HepG2 (cell line): Measurements from ENCODE around the gene TRAP1. TPM values are rescaled to one million over a fixed set of nuclear protein-coding genes. Genes with fewer than 3 reads are reported as not detected.

Experiments used
- CENPT ChIP-seq: sonication (generic); formaldehyde crosslinking; IDR thresholded peaks from 2 replicates; pipeline ENCODE4 v1.8.0; 2022; ENCODE audit warnings: low read depth, mild to moderate bottlenecking, moderate library complexity, missing genetic modification reagents
- ESRRA ChIP-seq: sonication (generic); formaldehyde crosslinking; IDR thresholded peaks from 2 replicates; pipeline ENCODE4 v1.5.1; 2020; ENCODE audit warnings: mild to moderate bottlenecking, low read depth, missing genetic modification reagents
- GFI1 ChIP-seq: sonication (generic); formaldehyde crosslinking; IDR thresholded peaks from 2 replicates; pipeline ENCODE4 v1.5.0; 2020; ENCODE audit warnings: missing genetic modification reagents, mild to moderate bottlenecking, borderline replicate concordance
- KLF9 ChIP-seq: IDR thresholded peaks from 2 replicates; pipeline ENCODE4 v1.6.1; 2016; ENCODE audit warnings: low read depth
- MBNL3 ChIP-seq: fragments of 250-450 bp; sonication (Bioruptor Pico); conservative IDR thresholded peaks from 2 replicates; pipeline ENCODE4 v1.8.0; 2022; ENCODE audit warnings: mild to moderate bottlenecking, inconsistent platforms
- MED1 ChIP-seq: sonication (generic); formaldehyde crosslinking; IDR thresholded peaks from 2 replicates; pipeline ENCODE4 v1.4.0; 2020; ENCODE audit warnings: missing genetic modification reagents
- NFE2L2 ChIP-seq: fragments of 150-350 bp; IDR thresholded peaks from 2 replicates; pipeline ENCODE4 v1.6.1; 2014; ENCODE audit warnings: low read length
- REL ChIP-seq: sonication (generic); formaldehyde crosslinking; conservative IDR thresholded peaks from 2 replicates; pipeline ENCODE4 v1.8.0; 2022; ENCODE audit warnings: mild to moderate bottlenecking, missing genetic modification reagents, moderate library complexity
- TEAD3 ChIP-seq: optimal IDR thresholded peaks from 2 replicates; pipeline ENCODE3; 2016; ENCODE audit warnings: borderline replicate concordance
- ZFP36L1 ChIP-seq: sonication (generic); formaldehyde crosslinking; IDR thresholded peaks from 2 replicates; pipeline ENCODE4 v1.8.0; 2022; ENCODE audit warnings: mild to moderate bottlenecking, missing genetic modification reagents, moderate library complexity
- ZNF569 ChIP-seq: sonication (generic); formaldehyde crosslinking; IDR thresholded peaks from 2 replicates; pipeline ENCODE4 v1.5.0; 2020; ENCODE audit warnings: mild to moderate bottlenecking, missing genetic modification reagents, moderate library complexity, borderline replicate concordance
- polyA plus RNA-seq, 8 experiments: library from polyadenylated mRNA; depleted of rRNA in 3 of 8; stranded (reverse) in 7 of 8; unstranded in 1 of 8; fragments of >200 nt; fragmentation: Illumina TruSeq in 4 of 8; extraction: Trizol in 4 of 8; gene quantifications; 2 replicates each; pipeline versions ENCODE4 v1.2.1 to v1.2.3, GENCODE V29; 2011 to 2016; ENCODE audit warnings: low read depth in 4 of 8, missing spikeins in 1 of 8, mixed read lengths in 1 of 8; ENCODE audit not compliant: insufficient read depth in 1 of 8
- total RNA-seq, 5 experiments: library from RNA; depleted of rRNA; stranded (reverse); fragments of >200 nt; fragmentation: Illumina TruSeq; extraction: Trizol; gene quantifications; 2 replicates each; pipeline ENCODE4 v1.2.3, GENCODE V29; 2016; ENCODE audit warnings: low read depth in 1 of 5
- TF ChIP-seq, protein P1 (sequence below): sonication (generic); formaldehyde crosslinking; IDR thresholded peaks from 2 replicates; pipeline ENCODE4 v1.5.1; 2020; ENCODE audit warnings: mild to moderate bottlenecking, missing genetic modification reagents, borderline replicate concordance
- TF ChIP-seq, protein P2 (sequence below): sonication (generic); formaldehyde crosslinking; IDR thresholded peaks from 2 replicates; pipeline ENCODE4 v1.5.0; 2020; ENCODE audit warnings: mild to moderate bottlenecking, missing genetic modification reagents, borderline replicate concordance
- TF ChIP-seq, protein P3 (sequence below): sonication (generic); formaldehyde crosslinking; IDR thresholded peaks from 2 replicates; pipeline ENCODE4 v1.4.0; 2020; ENCODE audit warnings: mild to moderate bottlenecking, missing genetic modification reagents, borderline replicate concordance
- TF ChIP-seq, protein P4 (sequence below): sonication (generic); formaldehyde crosslinking; IDR thresholded peaks from 2 replicates; pipeline ENCODE4 v1.8.0; 2022; ENCODE audit warnings: mild to moderate bottlenecking, missing genetic modification reagents, borderline replicate concordance

TRAP1 gene
- total and polyA plus RNA-seq, 2 of the 13 experiments (the other 11 are each of a cell fraction or from before 2014, with no cell fraction given) = 127 to 240 TPM

DNA sequence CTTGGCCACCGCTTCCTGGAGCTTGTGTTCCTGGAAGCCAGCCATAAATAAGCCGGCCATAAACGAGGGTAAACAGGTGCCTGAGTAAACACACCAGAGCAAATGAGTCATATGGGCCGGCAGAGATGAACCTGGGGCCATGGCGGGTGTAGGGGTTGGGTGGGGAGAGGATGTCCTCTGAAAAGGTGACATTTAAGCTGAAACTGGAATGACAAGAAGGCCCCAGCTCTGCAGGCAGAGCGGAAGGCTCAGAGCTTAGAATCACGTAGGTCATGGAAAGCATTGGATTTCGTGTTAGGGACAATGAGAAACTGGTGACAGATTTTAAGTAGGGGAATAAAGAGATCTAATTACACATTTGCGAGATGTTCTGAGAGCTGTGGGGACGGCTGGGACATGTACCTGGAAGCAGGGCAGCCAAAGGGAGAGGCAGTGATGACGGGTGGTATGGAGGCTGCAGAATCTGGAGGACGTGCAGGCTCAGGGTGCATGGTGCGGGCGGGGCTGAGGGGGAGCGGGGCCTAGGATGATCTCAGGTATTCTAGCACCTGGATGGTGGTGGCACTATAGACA is 70.9 kb downstream of the TRAP1 start (continued):
- TF ChIP-seq, protein P1, sequence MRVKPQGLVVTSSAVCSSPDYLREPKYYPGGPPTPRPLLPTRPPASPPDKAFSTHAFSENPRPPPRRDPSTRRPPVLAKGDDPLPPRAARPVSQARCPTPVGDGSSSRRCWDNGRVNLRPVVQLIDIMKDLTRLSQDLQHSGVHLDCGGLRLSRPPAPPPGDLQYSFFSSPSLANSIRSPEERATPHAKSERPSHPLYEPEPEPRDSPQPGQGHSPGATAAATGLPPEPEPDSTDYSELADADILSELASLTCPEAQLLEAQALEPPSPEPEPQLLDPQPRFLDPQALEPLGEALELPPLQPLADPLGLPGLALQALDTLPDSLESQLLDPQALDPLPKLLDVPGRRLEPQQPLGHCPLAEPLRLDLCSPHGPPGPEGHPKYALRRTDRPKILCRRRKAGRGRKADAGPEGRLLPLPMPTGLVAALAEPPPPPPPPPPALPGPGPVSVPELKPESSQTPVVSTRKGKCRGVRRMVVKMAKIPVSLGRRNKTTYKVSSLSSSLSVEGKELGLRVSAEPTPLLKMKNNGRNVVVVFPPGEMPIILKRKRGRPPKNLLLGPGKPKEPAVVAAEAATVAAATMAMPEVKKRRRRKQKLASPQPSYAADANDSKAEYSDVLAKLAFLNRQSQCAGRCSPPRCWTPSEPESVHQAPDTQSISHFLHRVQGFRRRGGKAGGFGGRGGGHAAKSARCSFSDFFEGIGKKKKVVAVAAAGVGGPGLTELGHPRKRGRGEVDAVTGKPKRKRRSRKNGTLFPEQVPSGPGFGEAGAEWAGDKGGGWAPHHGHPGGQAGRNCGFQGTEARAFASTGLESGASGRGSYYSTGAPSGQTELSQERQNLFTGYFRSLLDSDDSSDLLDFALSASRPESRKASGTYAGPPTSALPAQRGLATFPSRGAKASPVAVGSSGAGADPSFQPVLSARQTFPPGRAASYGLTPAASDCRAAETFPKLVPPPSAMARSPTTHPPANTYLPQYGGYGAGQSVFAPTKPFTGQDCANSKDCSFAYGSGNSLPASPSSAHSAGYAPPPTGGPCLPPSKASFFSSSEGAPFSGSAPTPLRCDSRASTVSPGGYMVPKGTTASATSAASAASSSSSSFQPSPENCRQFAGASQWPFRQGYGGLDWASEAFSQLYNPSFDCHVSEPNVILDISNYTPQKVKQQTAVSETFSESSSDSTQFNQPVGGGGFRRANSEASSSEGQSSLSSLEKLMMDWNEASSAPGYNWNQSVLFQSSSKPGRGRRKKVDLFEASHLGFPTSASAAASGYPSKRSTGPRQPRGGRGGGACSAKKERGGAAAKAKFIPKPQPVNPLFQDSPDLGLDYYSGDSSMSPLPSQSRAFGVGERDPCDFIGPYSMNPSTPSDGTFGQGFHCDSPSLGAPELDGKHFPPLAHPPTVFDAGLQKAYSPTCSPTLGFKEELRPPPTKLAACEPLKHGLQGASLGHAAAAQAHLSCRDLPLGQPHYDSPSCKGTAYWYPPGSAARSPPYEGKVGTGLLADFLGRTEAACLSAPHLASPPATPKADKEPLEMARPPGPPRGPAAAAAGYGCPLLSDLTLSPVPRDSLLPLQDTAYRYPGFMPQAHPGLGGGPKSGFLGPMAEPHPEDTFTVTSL (CRISPR knock-in tag) = peak; percentile 86
- TF ChIP-seq GFI1 (0 out of 2 replicates have a peak, but pooled peaks have one; percentile 41), KLF9 (CRISPR knock-in tag) (no peak), ESRRA (CRISPR knock-in tag) (no peak), MED1 (peak; percentile 54; the same call in 1 of the 2 replicates), TEAD3 (CRISPR knock-in tag) (peak; percentile 26), REL (CRISPR knock-in tag) (no peak), CENPT (CRISPR knock-in tag) (no peak), NFE2L2 (no peak), ZNF569 (CRISPR knock-in tag) (no peak), ZFP36L1 (0 out of 2 replicates have a peak, but pooled peaks have one; percentile 39), MBNL3 (CRISPR knock-in tag) (no peak)
- TF ChIP-seq, protein P2, sequence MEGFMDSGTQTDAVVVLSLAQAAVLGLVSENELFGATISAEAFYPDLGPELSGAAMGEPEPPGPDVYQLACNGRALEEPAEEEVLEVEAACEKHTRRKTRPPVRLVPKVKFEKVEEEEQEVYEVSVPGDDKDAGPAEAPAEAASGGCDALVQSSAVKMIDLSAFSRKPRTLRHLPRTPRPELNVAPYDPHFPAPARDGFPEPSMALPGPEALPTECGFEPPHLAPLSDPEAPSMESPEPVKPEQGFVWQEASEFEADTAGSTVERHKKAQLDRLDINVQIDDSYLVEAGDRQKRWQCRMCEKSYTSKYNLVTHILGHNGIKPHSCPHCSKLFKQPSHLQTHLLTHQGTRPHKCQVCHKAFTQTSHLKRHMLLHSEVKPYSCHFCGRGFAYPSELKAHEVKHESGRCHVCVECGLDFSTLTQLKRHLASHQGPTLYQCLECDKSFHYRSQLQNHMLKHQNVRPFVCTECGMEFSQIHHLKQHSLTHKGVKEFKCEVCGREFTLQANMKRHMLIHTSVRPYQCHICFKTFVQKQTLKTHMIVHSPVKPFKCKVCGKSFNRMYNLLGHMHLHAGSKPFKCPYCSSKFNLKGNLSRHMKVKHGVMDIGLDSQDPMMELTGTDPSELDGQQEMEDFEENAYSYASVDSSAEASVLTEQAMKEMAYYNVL (CRISPR knock-in tag) = no peak
- TF ChIP-seq, protein P3, sequence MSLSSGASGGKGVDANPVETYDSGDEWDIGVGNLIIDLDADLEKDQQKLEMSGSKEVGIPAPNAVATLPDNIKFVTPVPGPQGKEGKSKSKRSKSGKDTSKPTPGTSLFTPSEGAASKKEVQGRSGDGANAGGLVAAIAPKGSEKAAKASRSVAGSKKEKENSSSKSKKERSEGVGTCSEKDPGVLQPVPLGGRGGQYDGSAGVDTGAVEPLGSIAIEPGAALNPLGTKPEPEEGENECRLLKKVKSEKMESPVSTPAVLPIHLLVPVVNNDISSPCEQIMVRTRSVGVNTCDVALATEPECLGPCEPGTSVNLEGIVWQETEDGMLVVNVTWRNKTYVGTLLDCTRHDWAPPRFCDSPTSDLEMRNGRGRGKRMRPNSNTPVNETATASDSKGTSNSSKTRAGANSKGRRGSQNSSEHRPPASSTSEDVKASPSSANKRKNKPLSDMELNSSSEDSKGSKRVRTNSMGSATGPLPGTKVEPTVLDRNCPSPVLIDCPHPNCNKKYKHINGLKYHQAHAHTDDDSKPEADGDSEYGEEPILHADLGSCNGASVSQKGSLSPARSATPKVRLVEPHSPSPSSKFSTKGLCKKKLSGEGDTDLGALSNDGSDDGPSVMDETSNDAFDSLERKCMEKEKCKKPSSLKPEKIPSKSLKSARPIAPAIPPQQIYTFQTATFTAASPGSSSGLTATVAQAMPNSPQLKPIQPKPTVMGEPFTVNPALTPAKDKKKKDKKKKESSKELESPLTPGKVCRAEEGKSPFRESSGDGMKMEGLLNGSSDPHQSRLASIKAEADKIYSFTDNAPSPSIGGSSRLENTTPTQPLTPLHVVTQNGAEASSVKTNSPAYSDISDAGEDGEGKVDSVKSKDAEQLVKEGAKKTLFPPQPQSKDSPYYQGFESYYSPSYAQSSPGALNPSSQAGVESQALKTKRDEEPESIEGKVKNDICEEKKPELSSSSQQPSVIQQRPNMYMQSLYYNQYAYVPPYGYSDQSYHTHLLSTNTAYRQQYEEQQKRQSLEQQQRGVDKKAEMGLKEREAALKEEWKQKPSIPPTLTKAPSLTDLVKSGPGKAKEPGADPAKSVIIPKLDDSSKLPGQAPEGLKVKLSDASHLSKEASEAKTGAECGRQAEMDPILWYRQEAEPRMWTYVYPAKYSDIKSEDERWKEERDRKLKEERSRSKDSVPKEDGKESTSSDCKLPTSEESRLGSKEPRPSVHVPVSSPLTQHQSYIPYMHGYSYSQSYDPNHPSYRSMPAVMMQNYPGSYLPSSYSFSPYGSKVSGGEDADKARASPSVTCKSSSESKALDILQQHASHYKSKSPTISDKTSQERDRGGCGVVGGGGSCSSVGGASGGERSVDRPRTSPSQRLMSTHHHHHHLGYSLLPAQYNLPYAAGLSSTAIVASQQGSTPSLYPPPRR (CRISPR knock-in tag) = no peak
- TF ChIP-seq, protein P4, sequence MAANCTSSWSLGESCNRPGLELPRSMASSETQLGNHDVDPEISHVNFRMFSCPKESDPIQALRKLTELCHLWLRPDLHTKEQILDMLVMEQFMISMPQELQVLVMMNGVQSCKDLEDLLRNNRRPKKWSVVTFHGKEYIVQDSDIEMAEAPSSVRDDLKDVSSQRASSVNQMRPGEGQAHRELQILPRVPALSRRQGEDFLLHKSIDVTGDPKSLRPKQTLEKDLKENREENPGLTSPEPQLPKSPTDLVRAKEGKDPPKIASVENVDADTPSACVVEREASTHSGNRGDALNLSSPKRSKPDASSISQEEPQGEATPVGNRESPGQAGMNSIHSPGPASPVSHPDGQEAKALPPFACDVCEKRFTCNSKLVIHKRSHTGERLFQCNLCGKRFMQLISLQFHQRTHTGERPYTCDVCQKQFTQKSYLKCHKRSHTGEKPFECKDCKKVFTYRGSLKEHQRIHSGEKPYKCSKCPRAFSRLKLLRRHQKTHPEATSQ = no peak
